GDM1 (cell line): Measurements from ENCODE around the gene ERGIC1.

Experiments
- DNase-seq: peaks from one replicate; lab custom pipeline; 2025; lab: John Stamatoyannopoulos, UW

Gene ERGIC1

GRCh38 chr5:172866802-172867748 is 33.0 kb downstream of the ERGIC1 start:
- DNase-seq: no peak

- no peak for DNase-seq
These were observed 33.8 kb downstream of the ERGIC1 start for GRCh38 chr5:172867761-172868435.

GRCh38 chr5:172868436-172868923 is 34.4 kb downstream of the ERGIC1 start:
- DNase-seq: no peak

- DNase-seq: no peak
These were observed 35.0 kb downstream of the ERGIC1 start for GRCh38 chr5:172868924-172869591.

- no peak for DNase-seq
These were observed 35.6 kb downstream of the ERGIC1 start for GRCh38 chr5:172869691-172870090.

- no peak for DNase-seq
These were observed 36.3 kb downstream of the ERGIC1 start for GRCh38 chr5:172870291-172870714.

- DNase-seq: no peak
These were observed 36.8 kb downstream of the ERGIC1 start for GRCh38 chr5:172870715-172871461.

- no peak for DNase-seq
These were observed 37.5 kb downstream of the ERGIC1 start for GRCh38 chr5:172871536-172871935.

GRCh38 chr5:172871982-172872381 is 37.9 kb downstream of the ERGIC1 start:
- no peak for DNase-seq

- DNase-seq: no peak
These were observed 39.0 kb downstream of the ERGIC1 start for GRCh38 chr5:172872997-172873491.

GRCh38 chr5:172873513-172873912 is 39.5 kb downstream of the ERGIC1 start:
- no peak for DNase-seq

GRCh38 chr5:172874647-172875504 is 40.8 kb downstream of the ERGIC1 start:
- no peak for DNase-seq

GRCh38 chr5:172875505-172876279 is 41.6 kb downstream of the ERGIC1 start:
- DNase-seq: no peak

GRCh38 chr5:172876578-172876977 is 42.5 kb downstream of the ERGIC1 start:
- DNase-seq: no peak

GRCh38 chr5:172877466-172878260 is 43.6 kb downstream of the ERGIC1 start:
- no peak for DNase-seq

- no peak for DNase-seq
These were observed 44.5 kb downstream of the ERGIC1 start for GRCh38 chr5:172878585-172878932.

GRCh38 chr5:172878933-172879752 is 45.1 kb downstream of the ERGIC1 start:
- no peak for DNase-seq
